Left ventricle myocardium superior (tissue), 1 donor: ENCODE results near the gene ALDH1L1. TPM values are rescaled to one million over a fixed set of nuclear protein-coding genes. Genes with fewer than 3 reads are reported as not detected.
"Not testable (repeated sequence)": the region's sequence is repeated elsewhere in the genome, so short reads cannot be mapped to it uniquely, and the experiment has no call there.

Experiments used
- ATAC-seq: fragments of 200-7000 bp; cut with Tn5 transposase; one replicate; pipeline ENCODE4 v1.9.1; 2020; ENCODE audit warnings: mild to moderate bottlenecking, moderate library complexity
- DNase-seq: peaks from one replicate; pipeline ENCODE4 v3.0.0-alpha.2; 2020
- intact Hi-C: fragments of 100-400 bp; cut with micrococcal nuclease; formaldehyde crosslinking; loops from one replicate; pipeline ENCODE4 v1.11.0; 2022
- total RNA-seq: library from RNA; stranded (reverse); fragmentation: NEBNext Ultra II Directional; extraction: Animal tissue kit (Norgen Biotek cat#: 25700); gene quantifications from one replicate; pipeline ENCODE4 v1.2.1, GENCODE V29; 2021
- donor health status: DM: no; HTN: yes; CAD: no; lungs with severe emphysema.

The ALDH1L1 gene
- total RNA-seq, 1 donor from 2014 or later: 16.6 TPM

DNA sequence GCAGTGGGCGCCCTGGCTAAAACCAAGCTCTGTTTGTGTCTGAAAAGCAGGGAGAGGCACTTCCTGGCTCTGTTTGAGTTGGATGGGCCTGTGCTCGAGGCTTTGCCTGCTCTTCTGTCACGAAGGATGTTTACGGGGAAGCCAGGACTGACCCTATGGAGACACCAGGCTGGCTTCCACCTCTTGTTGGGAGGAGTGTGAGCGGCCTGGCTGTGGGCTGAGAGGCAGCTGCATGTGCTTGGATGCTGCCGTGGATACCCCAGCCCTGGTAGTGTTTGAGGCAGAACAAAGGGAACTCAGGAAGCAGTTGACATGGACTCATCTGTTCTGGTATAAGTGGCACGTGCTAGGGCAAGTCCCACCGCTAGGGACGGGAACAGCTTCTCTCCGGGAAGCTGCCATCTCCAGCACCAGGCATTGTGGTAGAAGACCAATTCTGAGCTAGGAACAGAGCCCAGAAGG lies 78.8 kb downstream of the ALDH1L1 start:
- ATAC-seq (peak; percentile 11), DNase-seq (no peak)
- intact Hi-C loops: no loop called here

DNA sequence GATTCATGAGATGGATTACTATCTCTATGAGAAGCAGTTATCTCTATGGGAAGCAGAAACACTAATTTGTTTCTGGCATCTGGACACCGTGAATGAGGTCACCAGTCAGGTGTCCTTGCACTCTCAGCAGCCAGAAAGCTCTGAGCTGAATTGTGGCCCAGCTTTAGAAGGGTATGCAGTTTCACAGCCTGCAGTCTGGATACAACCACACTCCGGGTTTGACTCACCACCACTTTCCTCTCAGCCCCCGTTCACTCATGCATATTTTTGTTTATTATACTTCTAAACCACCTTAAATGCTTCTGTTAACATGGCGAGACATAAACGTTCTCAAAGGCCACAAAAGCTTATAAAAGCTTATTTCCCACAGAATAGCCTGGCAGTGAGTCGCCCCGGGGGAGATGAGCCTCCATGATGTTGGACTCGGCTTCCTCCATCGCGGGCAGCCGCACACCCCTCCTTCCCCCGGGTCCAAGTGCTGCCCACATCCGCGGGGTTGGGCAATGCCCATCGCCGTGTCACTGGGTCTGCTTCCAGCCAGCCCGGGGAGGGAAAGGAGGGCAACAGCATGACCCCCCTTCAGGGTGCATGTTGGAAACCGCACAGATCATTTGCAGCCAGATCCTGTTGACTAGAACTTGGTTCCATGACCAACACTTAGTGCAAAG lies 79.6 kb downstream of the ALDH1L1 start:
- DNase-seq (no peak), ATAC-seq (peak; percentile 60)
- intact Hi-C loops: no loop called here

DNA sequence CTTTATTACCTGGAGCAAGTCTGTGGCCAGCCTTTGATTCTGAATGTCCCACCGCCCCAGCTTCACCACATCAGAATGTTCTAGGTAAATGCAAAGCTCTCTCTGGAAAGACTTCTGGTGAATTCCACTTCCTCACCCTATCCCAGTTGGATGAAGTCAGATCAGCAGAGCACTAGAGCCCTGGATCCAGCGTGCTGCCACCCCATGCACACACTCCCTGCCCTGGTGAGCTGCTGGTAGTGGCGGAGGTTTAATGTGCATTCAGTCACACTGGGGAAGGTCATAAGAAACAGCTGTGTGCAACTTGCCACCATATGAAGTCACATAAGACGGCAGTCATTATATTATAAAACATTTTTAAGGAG lies 80.1 kb downstream of the ALDH1L1 start:
- ATAC-seq (peak; percentile 36), DNase-seq (no peak)
- intact Hi-C loops: no loop called here

DNA sequence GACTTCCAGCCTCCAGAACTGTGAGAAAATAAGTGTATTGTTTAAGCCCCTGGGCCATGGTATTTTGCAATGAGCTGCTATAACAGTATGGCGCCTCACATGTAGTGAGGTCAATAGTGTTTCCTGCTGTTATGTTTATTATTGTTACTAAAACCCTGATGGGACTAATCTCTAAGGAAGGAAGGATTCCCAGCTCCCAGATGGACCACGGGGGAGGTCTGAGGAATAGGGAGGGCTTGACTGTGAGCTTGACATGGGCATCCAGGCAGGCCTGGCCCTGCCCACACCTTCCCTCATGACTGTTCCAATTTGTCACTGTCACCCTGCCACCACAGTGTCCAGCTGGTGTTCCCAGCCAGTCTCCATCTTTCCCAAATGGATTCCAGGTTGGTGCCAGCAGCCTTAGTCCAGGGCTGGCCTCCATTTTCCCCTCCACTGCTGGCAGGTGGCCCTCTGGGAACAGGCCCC lies 82.0 kb downstream of the ALDH1L1 start:
- ATAC-seq: no peak
- DNase-seq: no peak
- intact Hi-C loops: no loop called here

DNA sequence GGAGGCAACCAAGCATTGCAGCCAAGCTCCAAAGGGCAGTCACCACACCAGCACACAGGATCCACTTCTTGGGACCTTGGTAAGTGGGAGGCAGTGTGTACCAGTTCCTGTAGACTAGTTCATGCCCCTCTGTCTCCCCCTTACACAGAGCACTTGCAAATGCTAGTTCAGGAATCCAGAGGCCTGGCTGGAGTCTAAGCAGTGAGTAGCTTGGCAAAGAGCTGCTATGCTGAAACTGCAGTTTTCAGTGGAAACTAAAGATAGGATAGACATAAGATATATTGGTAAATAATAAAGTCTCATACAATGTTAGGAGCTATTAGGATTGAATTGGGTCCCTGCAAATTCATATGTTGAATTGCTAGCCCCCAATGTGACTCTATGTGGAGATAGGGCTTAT lies 82.6 kb downstream of the ALDH1L1 start:
- no peak for ATAC-seq
- DNase-seq: no peak
- intact Hi-C loops: no loop called here

DNA sequence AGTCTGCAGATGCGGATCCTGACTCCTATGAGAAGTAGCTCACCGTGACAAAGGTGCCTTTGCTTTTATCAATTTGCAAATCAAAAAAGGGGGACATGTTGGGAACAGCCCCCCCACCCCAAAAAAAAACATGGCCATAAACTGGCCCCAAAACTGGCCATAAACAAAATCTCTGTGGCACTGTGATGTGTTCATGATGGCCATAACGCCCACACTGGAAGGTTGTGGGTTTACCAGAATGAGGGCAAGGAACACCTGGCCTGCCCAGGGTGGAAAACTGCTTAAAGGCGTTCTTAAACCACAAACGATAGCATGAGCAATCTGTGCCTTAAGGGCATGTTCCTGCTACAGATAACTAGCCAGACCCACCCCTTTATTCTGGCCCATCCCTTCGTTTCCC lies 84.1 kb downstream of the ALDH1L1 start:
- intact Hi-C loops, DNase-seq, ATAC-seq: not testable (repeated sequence)

DNA sequence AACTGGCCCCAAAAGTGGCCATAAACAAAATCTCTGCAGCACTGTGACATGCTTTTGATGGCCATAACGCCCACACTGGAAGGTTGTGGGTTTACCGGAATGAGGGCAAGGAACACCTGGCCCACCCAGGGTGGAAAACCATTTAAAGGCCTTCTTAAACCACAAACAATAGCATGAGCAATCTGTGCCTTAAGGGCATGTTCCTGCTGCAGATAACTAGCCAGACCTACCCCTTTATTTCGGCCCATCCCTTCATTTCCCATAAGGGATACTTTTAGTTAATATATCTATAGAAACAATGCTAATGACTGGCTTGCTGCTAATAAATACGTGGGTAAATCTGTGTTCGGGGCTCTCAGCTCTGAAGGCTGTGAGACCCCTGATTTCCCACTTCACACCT lies 88.3 kb downstream of the ALDH1L1 start:
- intact Hi-C loops, DNase-seq: not testable (repeated sequence)

DNA sequence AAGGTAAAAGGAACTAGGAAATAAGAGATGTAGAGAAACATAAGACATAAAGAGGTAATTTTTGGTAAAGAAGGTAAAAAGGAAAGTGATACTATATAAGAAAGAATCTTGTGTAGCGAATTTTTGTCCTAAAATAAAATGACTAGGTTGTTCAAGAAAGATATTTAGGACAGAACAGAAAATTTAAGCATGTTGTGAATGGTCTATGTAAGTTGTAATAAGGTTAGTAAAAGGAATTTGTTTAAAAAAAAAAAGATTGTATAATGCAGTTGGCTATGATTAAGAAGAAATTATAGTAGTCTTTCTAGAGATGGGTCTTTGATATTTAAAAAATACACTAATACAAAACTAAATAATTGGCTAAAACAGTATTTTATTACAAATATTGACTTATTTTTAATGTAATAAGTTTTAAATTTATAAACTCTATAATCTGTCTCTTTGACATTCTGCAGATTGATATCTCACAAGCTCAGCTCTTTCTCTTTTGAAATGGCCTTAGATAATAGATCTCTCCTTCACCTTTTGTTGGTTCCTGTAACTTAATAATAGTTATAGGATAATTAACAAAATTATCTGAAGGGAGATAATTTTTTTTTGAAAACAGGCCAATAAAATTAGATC lies 92.7 kb downstream of the ALDH1L1 start:
- intact Hi-C loops: no loop called here
- ATAC-seq: no peak

More for the DNA sequence above, 88.3 kb downstream of the ALDH1L1 start:
- not testable (repeated sequence) for ATAC-seq

DNA sequence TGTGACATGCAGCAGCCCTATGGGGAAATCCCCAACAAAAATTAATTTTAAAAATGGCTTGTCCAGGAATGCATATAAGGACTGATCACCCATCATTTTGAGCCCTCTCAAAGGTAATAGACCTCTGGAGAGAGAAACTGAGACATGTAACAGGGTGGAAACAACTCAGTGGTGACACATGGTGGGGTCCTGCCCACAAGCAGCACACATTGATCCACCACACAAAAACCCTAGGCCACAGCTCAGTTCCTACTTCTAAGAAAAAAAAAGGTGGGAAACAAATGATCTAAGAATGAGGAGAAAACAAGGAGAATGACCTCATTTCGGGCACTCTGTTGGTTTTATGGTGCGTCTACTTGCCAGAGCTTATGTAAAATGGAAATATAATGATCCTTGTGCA lies 94.5 kb downstream of the ALDH1L1 start:
- intact Hi-C loops: no loop called here
- no peak for ATAC-seq
- DNase-seq: no peak

More for the DNA sequence above, 92.7 kb downstream of the ALDH1L1 start:
- no peak for DNase-seq

DNA sequence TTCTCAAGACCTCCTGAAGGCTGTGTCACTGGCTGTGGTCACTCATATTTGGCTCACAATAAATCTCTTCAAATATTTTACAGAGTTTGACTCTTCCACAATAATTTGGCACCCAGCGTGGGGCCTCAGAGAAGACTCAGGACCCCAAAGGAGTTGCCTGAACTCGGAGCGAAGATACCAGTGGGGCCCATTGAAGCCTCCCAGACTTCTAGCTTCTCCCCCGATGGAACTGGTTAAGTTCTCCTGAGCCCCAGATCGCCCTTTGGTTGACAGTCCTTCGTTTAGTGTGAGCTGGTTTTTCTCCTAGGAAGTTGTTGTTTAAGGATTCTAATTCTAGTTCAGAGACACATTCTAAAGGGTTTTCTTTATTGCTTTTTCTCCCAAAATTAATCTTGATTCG lies 95.1 kb downstream of the ALDH1L1 start:
- ATAC-seq: no peak
- intact Hi-C loops: no loop called here
- DNase-seq: no peak

DNA sequence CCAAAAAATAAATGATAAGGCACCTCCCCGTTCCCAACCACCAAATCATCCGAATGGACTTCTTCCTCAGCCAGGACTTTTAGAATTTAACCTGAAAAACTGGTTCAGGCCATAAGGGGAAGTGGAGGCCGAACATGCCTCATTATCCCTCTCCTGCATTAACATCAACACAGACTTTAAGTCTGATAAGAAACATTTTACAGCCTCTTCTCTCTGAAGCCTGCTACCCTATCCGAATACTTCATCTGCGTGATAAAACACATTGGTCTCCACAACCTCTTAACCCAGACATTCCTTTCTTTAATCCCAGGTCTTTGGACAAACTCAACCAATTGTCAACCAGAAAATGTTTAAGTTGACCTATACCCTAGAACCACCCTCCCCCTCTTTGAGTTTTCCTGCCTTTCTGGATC lies 95.6 kb downstream of the ALDH1L1 start:
- ATAC-seq: no peak
- no peak for DNase-seq
- intact Hi-C loops: no loop called here

DNA sequence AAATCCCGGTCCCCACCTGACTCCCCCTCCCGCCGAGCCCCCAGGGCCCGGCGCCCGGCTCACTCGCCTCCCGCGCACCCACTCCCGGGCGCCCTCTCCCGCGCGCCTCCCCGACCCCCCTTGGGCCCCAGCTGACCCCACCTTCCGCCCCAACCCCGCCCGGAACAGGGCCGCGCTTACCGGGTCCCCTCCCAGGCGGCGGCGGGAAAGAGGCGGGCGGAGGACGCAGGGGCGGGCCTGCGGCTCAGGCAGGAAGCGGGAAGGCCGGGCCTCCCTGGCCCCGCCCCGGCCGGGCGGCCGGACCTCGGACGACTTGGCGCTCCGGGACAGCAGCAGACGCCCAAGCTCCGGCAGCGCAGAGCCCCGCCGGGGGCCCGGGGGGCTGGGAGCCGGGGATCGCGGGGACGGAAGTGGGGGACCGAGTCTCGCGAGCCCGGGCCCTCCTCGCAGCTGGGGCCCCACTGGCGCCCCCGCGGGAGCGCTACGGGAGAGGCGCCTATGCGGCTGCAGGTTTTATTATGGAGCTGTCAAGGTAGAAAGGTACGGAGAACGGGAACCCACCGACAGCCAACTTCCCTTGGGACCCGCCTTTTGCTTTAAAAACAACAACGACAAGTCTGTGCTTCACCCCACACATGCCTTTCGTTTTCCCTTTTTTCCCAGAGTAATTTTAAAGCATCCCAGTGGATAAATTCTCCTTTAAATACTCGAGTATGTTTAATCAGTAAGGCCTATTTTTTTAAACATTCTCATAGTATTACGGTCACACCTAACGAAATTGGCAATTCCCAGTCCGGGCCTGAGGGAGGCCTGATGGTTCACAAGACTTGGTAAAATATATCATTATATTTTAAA lies 96.2 kb downstream of the ALDH1L1 start, which contains the start of gene SLC41A3:
Gene SLC41A3 (minus strand): TSS at position 212 of the 855 bp plus-strand sequence. CDS start 15,905 bp downstream, outside the sequence.
- intact Hi-C loops: no loop called here
- DNase-seq: peak; percentile 95
- ATAC-seq: peak; percentile 98

DNA sequence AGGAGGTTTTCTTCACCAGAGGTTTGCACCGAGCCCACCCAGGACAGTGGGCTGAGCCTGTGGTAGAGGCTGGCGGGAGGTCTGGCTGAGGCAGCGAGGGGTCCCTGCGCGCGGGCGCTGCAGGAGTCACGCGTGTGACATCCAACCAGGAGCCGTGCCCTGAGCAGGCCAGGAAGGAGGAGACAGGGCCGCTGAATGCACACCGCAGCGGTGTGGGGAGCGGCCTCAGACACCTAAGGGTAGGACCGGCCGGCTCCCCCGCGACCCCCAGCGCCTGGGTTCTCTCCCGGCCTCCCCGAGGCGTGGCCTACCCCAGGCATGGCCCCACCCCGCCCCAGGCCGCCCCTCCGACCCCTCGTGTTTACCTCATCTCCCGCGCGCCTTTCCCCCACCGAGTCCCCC lies 96.9 kb downstream of the ALDH1L1 start:
- intact Hi-C loops: no loop called here
- ATAC-seq: peak; percentile 73
- DNase-seq: peak; percentile 67

DNA sequence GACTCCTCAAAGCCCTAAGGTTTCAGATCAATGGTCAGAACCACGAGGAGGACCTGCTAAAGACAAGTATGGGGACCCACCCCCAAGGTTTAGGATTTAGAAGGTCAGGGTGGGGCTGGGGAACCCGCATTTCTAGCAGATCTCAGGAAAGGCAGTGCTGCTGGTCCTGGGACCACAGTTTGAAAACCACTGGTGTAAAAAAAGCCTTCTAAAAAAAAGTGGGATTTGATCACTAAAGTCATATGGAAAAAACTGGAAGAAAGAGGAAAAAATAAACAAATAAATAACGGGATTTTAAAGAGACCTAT lies 97.3 kb downstream of the ALDH1L1 start:
- intact Hi-C loops: no loop called here
- ATAC-seq (no peak), DNase-seq (no peak)

DNA sequence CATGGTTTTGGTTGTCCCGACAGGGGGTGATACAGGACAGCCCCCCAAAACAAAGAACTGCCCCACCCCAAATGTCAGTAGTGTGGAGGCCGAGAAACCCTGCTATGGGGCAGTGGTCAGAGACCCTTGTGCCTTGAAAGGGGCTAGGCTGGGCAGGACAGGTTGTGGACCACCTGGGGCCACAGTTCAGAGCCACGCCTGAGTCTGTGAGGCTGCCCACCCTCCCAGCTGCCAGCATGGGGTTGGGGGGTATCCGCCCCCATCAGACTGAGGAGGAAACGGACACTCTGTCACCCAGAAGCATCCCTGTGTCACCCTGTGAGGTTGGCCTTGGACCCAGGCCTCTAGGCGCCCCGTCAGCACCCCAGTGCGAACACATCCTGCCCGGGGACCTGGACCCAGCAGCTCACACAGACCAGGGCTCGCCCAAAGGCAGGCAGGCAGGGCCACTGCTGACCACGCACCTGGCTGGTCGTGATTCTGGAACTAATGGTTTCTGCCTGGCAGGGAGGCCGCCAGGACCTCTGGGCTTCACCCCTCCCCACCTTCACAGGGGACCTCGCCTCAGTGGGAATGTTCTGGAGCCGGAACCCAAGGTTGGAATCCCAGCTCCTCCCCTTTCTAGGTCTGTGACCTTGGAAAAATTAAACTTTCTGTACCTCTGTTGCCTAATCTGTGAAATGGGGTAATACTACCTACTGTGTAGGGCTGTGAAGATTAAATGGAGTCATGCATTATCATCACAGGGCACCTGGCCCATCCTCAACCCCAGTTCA lies 97.8 kb downstream of the ALDH1L1 start:
- intact Hi-C loops: no loop called here
- ATAC-seq: no peak

DNA sequence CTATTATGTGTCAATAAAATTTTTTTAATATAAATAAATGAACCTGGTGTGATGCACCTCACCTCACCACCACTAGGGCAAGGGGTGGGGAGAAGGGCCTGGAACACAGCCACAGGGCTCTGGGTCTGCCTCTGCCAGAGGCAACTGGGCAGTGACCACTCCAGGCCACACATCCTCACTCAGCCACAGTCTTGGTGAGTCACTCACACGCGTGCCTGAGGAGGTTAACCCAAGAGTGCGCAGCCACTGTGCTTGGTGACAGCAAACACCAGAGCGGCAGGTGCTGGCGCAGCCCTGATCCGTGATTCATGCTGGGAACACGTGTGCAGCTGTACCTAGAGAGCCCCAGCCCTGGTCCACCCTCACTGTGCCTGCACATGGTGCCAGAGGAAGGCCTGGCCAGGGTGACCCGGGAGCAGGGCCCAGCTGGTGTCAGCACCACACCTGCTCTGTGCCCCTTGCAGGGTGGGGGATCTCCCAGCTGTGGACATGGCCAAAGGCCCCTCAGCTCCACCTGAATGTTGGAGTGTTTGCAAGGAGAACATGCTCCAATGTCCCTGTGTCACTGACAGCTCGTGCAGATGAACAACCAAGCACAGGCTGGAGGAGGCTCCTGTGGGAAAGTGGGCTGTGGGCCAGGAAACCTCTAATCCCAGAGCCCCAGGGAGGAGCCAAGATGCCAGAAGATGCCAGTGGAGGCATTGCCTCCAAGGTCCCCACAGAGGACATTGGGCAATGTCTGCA lies 98.6 kb downstream of the ALDH1L1 start:
- peak; percentile 40 for DNase-seq
- intact Hi-C loops: no loop called here
- peak; percentile 6 for ATAC-seq

More for the DNA sequence above, 97.8 kb downstream of the ALDH1L1 start:
- no peak for DNase-seq

DNA sequence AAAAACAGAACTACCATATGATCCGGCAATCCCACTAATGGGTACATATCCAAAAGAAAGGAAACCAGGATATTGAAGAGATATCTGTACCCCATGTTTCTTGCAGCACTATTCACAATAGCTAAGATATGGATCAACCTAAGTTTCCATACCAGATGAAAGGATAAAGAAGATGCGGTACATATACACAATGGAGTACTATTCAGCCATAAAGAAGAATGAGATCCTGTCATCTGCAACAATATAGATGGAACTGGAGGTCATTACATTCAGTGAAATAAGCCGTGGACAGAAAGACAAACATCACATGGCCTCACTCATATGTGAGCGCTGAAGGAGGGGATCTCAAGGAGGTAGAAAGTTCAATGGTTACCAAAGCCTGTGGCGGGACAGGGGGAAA lies 99.4 kb downstream of the ALDH1L1 start:
- no peak for DNase-seq
- intact Hi-C loops: no loop called here
- no peak for ATAC-seq

DNA sequence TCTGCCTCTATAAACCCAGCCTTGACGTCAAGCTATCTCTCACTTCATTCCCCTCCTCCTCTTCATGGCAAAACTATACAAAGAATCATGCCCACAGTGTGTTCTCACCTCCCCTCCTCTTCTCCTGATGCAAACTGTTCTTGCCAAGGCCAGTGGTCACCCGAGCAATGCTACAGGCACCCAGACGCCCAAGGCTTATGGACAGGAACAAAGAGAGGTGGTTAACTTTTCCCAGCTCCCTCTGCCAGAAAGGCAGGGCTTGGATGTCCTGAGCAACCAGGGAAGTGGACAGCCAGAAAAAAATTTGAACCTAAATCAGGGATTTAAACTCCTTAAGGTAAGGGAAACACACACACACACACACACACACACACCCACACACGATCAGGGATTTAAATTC lies 101.5 kb downstream of the ALDH1L1 start:
- intact Hi-C loops: no loop called here
- ATAC-seq: no peak
- no peak for DNase-seq

DNA sequence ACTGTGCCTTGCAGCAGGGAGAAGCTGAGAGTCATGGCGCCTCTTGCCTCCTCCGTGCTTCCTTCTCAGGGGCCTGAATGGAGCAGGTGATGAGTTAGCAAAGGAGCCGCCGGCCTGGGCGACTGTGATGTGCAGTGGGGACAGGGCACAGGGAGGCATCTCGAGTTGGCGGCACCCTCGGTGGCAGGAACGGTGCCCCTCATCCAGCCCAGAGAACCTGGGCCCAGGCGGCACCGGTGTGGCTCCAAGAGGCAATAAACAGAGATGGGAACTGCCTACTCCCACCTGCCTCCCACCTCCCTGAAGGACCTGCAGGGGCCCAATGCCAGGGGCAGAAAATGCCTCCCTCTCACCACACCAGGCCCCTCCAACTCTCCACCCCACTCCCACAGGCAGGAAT lies 102.6 kb downstream of the ALDH1L1 start:
- DNase-seq (no peak), ATAC-seq (no peak)
- intact Hi-C loops: no loop called here
